IPS-NIHi11 (cell line): ENCODE measurements around the gene FASLG.
"Not testable (repeated sequence)": the region's sequence is repeated elsewhere in the genome, so short reads cannot be mapped to it uniquely, and the experiment has no call there.

Experiments used
- DNase-seq: peaks from one replicate; pipeline ENCODE4 v3.0.0; 2012; ENCODE audit warnings: mixed read lengths, low spot score

Gene FASLG

DNA sequence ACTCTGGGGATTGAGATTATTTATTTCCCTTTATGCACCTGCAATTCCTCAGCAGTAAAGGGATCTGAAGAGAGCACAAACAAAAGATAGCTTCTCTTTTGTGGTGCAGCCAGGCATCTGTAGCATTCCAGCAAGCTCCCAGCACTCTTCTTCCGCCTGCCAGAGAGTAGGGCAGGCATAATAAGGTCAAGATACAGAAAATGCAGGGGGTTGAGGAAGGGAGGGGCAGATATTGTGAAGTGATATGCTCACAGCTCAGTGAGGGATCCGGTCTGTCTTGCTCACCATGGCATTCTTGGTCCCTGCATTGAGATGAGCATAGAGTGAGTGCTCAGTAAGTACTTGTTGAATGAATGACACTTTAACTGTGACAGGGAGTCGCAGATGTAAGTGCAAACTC is 23.9 kb downstream of the FASLG start:
- DNase-seq: peak; percentile 33

- no peak for DNase-seq
Observed at GRCh38 chr1:172686143-172686542, 27.2 kb downstream of the FASLG start.

GRCh38 chr1:172688428-172689085 is 29.7 kb downstream of the FASLG start:
- DNase-seq: not testable (repeated sequence)

GRCh38 chr1:172690925-172691324 is 32.0 kb downstream of the FASLG start:
- not testable (repeated sequence) for DNase-seq

GRCh38 chr1:172697534-172698002 is 38.7 kb downstream of the FASLG start:
- DNase-seq: no peak

DNA sequence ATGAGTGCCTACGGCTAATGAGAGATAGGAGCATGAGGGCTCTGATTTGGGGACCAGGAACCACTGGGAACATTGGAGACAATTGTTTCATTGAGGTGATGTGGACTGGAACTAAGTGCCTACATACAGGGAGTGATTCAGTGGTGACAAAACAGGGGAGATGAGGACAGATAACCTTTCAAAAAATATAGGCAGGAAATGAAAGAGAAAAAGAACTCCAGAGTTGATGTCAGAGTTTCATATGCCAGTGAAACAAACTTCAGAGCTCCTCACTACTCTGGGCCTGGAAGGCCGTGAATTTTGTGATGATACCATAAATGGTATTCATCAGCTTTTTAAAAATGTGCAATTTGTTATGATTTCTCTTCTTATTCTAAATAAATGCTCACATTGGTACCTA is 39.3 kb downstream of the FASLG start:
- no peak for DNase-seq

DNA sequence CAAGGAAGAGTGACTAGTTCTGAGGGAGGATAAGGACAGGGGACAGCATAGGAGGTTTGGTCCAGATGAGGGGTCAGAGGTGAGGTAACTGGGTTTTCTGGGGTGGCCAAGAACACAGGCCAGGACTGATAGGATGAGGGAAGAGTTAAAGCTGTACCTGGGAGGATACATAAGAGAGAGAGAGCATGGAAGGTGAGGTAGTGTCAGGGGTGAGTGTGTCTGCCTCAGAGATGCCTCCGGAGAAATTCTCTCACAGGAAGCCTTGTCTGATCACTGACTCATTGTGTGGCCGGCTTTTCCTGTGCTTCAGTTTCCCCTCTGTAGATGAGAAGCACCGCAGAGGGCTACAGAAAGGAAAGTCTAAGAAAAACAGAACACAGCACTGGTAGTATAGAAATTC is 40.2 kb downstream of the FASLG start:
- no peak for DNase-seq

DNA sequence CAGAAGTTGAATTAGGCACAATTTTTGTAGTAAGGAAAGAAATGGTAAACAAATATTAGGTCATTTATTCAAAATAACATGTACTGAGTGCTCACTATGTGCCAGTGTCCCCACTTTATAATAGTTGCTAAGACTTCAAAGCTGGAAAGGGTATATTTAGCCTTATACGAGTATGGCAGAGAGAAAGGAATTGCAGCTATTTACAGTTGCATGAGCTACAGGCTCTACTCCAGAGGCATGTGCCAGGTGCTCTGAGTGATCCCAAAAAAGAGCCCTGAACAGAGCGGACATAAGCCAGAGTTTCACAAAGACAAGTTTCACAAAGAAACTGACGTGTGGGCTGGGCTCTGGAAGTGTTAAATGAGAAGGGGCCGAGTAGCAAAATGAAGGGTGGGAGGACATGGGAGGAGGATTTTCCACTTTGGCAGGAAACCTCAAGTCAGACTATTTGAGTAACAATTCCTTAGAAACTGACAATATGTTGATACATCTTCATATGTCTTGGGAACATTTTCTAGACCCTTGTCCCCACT is 40.9 kb downstream of the FASLG start:
- no peak for DNase-seq

DNA sequence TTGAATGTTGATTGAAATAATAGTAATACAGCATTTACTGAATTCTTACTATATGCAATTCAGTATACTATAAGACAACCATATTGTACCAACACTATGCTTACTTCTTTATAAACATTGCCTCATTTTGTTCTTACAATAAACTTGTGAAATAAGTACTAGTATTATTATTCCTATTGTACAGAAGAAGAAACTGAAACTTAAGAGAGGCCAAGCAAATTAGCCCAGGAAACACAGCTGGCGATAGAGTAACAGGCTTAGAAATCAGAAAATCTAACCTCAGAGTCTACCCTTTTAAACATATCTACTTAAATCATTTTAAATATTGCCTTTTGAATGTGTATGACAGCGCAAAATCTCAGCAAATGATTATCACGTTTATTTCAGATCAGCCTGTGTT is 41.7 kb downstream of the FASLG start:
- no peak for DNase-seq

DNA sequence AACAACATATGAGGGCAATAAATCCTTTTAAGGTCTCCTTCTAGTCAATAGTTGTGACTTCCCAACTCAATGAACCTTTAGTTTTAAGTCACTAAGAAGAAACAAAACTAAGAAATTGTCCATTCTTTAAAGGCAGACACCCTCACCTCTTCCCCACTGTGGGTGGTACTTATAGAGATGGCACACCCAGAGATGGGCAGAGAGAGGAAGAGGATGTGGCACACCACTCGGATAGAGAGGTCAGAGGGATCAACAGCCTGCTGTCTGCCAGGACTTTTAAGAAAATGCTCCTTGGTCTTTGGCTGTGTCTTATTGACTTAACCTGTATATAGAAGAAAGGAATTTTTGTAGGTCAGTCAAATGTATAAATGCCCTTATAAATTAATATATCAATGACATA is 45.1 kb downstream of the FASLG start:
- DNase-seq: no peak

DNA sequence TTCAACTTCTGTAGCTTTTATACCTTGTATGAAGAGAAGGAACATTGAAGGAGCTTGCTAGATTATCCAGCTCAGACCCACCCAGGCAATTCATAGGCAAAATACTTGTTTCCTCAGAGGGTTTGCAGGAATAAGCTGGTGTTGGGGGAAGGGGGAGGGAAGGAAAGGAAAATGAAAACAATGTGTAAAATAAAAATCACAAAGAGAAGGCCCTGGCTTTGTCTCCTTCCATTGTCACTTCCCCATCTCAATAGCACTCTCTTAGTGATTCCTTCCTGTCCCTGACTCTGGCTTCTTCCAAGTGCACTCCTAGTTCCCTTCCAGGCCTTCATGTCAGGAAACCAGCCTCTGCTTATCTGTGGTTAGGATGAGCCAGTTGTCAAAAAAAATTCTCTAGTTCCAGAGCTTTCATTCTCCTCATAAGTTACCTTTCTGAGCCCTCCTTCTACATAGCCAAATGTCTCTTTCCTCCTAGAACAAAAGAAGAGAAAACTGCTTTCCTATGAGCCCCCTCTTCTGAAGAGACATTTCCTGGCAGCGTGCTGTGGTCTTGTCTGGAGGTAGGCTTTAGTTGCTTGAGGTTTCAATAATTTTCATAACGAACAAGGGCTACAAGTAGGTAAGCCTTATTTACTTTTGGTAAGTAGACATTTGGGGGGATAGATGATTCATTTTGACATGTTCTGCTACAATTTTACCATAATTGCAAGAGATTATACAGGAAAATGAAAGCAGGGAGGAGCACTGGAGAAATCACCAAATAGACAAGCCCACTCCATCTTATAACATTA is 45.7 kb downstream of the FASLG start:
- DNase-seq: no peak

DNA sequence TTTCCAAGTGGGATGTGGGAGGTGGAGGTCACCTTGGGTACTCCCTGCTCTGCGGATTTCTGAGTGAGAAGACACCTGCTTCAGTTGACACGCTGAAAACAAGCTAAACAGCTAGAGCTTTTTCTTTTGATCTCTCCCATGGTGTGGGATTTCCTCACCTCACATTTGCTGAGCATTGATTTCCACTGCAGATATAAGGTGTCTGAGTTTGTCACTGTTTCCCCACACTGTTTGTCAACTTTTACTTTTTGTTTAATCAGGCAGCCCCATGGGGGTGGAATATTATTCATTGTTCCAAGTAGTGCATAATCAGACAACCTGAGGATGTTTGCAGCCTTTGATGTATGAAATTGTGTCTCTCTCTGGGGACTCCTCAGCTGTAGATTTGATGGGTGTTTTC is 49.5 kb downstream of the FASLG start:
- DNase-seq: no peak

GRCh38 chr1:172711558-172711957 is 52.7 kb downstream of the FASLG start:
- DNase-seq: no peak

DNA sequence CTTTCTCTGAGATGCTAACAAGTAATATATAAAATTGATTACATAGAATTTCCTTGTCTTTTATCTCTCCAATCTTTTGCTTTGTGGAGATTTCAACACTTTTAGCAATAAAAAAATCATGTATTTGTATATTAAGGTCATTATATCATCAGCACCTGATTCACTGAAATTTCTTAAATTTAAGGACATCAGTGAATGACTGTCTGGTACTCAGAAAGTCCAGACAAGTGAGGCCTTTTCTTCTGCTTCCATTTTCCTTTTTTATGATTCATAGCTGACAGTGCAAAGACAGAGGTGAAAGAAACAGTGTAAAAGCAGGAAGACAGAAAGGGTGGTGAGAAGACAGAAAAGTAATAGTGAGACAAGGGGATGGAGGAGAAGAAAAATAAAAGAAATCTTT is 54.6 kb downstream of the FASLG start:
- no peak for DNase-seq
